Caco-2 (cell line): ENCODE results near the gene TIMM17A. TPM values are rescaled to one million over a fixed set of nuclear protein-coding genes. Genes with fewer than 3 reads are reported as not detected.

Experiments used
- BruUV-seq: library from RNA; stranded (reverse); fragments of 400-500 nt; replicated peaks from 2 replicates; lab custom pipeline; 2021; lab: Mats Ljungman, UMichigan
- CTCF ChIA-PET: fragments of 300-600 bp; sonication (Branson Sonifier 250); formaldehyde crosslinking; loops from one replicate; lab custom pipeline; 2022; ENCODE audit warnings: antibody characterized with exemption; lab: Charles Lee
- POLR2A ChIA-PET: fragments of 300-600 bp; sonication (Branson Sonifier 250); formaldehyde crosslinking; loops from one replicate; lab custom pipeline; 2022; ENCODE audit warnings: antibody characterized with exemption; lab: Charles Lee
- DNase-seq, 2 experiments: peaks; one replicate each; pipeline versions ENCODE4 v3.0.0 to v3.0.0-alpha.2; 2020 to 2022
- H3K27me3 ChIP-seq: replicated peaks from 2 replicates; pipeline ENCODE4 v1.6.0; 2011; ENCODE audit warnings: low read length; ENCODE audit not compliant: control insufficient read depth, insufficient read depth
- H3K36me3 ChIP-seq: 2 replicates; pipeline ENCODE4 v1.5.1; 2011; ENCODE audit warnings: low read length; ENCODE audit not compliant: control insufficient read depth, insufficient read depth
- H3K4me1 ChIP-seq: fragments of 250-450 bp; sonication (Bioruptor Pico); 2 replicates; pipeline ENCODE4 v1.5.1; 2020; ENCODE audit warnings: mild to moderate bottlenecking
- H3K4me3 ChIP-seq: 2 replicates; pipeline ENCODE4 v1.5.1; 2011; ENCODE audit warnings: low read depth, mild to moderate bottlenecking, control low read depth, low read length
- H3K9me3 ChIP-seq: fragments of 250-450 bp; sonication (Bioruptor Pico); 2 replicates; pipeline ENCODE4 v1.5.1; 2020; ENCODE audit warnings: mild to moderate bottlenecking, moderate library complexity
- H3K27ac Mint-ChIP-seq: one replicate; pipeline ENCODE4 v1.8.0; 2022; ENCODE audit warnings: mixed read lengths; ENCODE audit not compliant: unreplicated experiment
- H3K27me3 Mint-ChIP-seq: one replicate; pipeline ENCODE4 v1.8.0; 2022; ENCODE audit warnings: mixed read lengths; ENCODE audit not compliant: insufficient read depth, unreplicated experiment
- H3K36me3 Mint-ChIP-seq: one replicate; pipeline ENCODE4 v1.8.0; 2022; ENCODE audit warnings: mild to moderate bottlenecking, mixed read lengths; ENCODE audit not compliant: insufficient read depth, unreplicated experiment
- H3K4me1 Mint-ChIP-seq: one replicate; pipeline ENCODE4 v1.8.0; 2022; ENCODE audit warnings: low read depth, mixed read lengths; ENCODE audit not compliant: unreplicated experiment
- H3K4me3 Mint-ChIP-seq: one replicate; pipeline ENCODE4 v1.8.0; 2022; ENCODE audit warnings: mild to moderate bottlenecking, moderate library complexity, mixed read lengths; ENCODE audit not compliant: unreplicated experiment
- H3K9me3 Mint-ChIP-seq: one replicate; pipeline ENCODE4 v1.8.0; 2022; ENCODE audit warnings: mixed read lengths; ENCODE audit not compliant: unreplicated experiment
- CTCF ChIP-seq, 2 experiments: fragments of 200-600 bp in 1 of 2; IDR thresholded peaks; 1 replicate in 1 of 2; 2 replicates in 1 of 2; pipeline versions ENCODE4 v1.5.1 to v1.8.0; 2011 to 2022; ENCODE audit warnings: antibody characterized with exemption in 1 of 2, control low read depth in 1 of 2, inconsistent platforms in 1 of 2, low read depth in 1 of 2, low read length in 1 of 2, mild to moderate bottlenecking in 1 of 2, moderate library complexity in 1 of 2; ENCODE audit not compliant: insufficient read depth in 1 of 2, severe bottlenecking in 1 of 2, unreplicated experiment in 1 of 2
- intact Hi-C: fragments of 100-400 bp; cut with micrococcal nuclease; formaldehyde crosslinking; loops from one replicate; pipeline ENCODE4 v1.10.0; 2022; ENCODE audit not compliant: unreplicated experiment
- total RNA-seq: library from RNA; stranded (reverse); gene quantifications from 2 replicates; pipeline ENCODE4 v1.2.3, GENCODE V29; 2022

The TIMM17A gene
- total RNA-seq, 1 experiment from 2014 or later = 63.7 TPM

DNA sequence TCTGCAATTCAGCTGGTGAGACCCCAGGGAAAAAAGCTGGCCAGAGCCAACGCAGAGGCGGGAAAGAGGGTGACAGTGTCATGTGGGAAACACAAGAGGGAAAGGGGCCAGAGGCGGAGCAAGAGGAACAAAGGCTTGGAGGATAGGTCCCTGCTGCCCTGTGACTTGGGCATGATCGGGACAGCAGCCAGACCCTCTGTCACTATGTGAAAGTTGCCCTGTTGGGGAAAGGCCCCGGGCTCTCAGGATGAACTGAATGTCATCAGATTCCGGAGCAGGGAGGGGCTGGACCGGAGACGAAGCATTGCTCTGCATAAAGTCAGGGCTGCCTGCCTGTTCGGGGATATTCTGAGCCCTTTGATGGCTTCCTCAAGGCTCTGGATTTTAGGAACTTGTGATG is 49.4 kb downstream of the TIMM17A start:
- ChIA-PET CTCF (interaction anchor here (1.1 kb wide), 1 partner anchor 114 kb away, joined by 3 read pairs; no protein-coding TSS in a partner anchor), POLR2A (no interaction called here)
- Mint-ChIP-seq H3K4me3 (peak overlapping the region; percentile 37), H3K36me3 (peaks cover 90% of the 10 kb centered on the region), H3K27me3 (no peaks in the 10 kb centered on the region), H3K4me1 (peaks cover 38% of the 10 kb centered on the region), H3K27ac (peak overlapping the region; percentile 83), H3K9me3 (no peaks in the 10 kb centered on the region)
- peaks cover 48% of the 10 kb centered on the region for H3K4me1 ChIP-seq
- DNase-seq = no peak
- no peaks in the 10 kb centered on the region for H3K9me3 ChIP-seq
- no TSS peak for BruUV-seq
- no peak overlapping the region for H3K4me3 ChIP-seq
- H3K36me3 ChIP-seq = peaks cover 4% of the 10 kb centered on the region; the same call in 1 of the 2 replicates
- intact Hi-C loops = loop anchor here (5.0 kb wide), 1 partner anchor 43 kb away; no protein-coding TSS in a partner anchor
- no peaks in the 10 kb centered on the region for H3K27me3 ChIP-seq
- TF ChIP-seq CTCF (IDR thresholded peaks at IDR 0.05; ENCODE audit: insufficient read depth in 1 of 2, low read depth in 1 of 2, low read length in 1 of 2, severe bottlenecking in 1 of 2, unreplicated experiment in 1 of 2) = no peak

- no TSS peak for BruUV-seq
- Histone ChIP-seq H3K36me3 (peaks cover 4% of the 10 kb centered on the region; the same call in 1 of the 2 replicates), H3K4me3 (no peak overlapping the region), H3K4me1 (peaks cover 53% of the 10 kb centered on the region), H3K9me3 (no peaks in the 10 kb centered on the region), H3K27me3 (no peaks in the 10 kb centered on the region)
- ChIA-PET CTCF (interaction anchor here (1.1 to 2.1 kb wide), 2 partner anchors 110 to 112 kb away, joined by 3 to 5 read pairs; no protein-coding TSS in a partner anchor), POLR2A (no interaction called here)
- Mint-ChIP-seq H3K36me3 (peaks cover 90% of the 10 kb centered on the region), H3K9me3 (no peaks in the 10 kb centered on the region), H3K4me3 (peak overlapping the region; percentile 72), H3K27ac (peak overlapping the region; percentile 80), H3K4me1 (peaks cover 38% of the 10 kb centered on the region), H3K27me3 (no peaks in the 10 kb centered on the region)
- intact Hi-C loops = loop anchor here (1.0 to 5.0 kb wide), 2 partner anchors 23 to 41 kb away; no protein-coding TSS in a partner anchor
- peak; percentile 47 to 68 for TF ChIP-seq CTCF (IDR thresholded peaks at IDR 0.05; ENCODE audit: insufficient read depth in 1 of 2, low read depth in 1 of 2, low read length in 1 of 2, severe bottlenecking in 1 of 2, unreplicated experiment in 1 of 2)
- DNase-seq = peak in 1 of 2 experiments; percentile 58
Measured at GRCh38 chr1:202005958-202006357, 50.7 kb downstream of the TIMM17A start.

DNA sequence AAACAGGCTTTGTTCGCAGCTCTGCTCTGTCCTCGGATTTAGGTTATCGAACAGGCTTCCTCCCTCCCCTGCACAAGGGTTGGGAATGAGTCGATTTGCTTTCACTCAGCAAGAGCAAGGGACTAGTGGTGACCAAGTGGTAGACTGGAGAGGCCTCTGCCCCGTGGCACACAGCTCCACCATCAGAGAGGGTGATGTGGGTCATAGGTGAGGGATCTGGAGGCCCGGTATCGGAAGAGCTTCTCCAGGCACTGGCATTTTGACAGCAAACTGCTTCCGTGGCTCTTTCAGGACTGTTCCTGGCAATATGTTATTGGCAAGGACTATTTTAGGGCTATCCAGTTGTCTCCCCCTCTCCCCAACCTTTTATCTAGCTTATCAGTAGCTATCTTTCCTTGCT is 52.0 kb downstream of the TIMM17A start:
- H3K27ac Mint-ChIP-seq = peak overlapping the region; percentile 58

More for the DNA sequence above, 52.0 kb downstream of the TIMM17A start:
- ChIA-PET POLR2A (interaction anchor here (0.6 to 1.3 kb wide), 10 partner anchors 8 to 115 kb away, joined by 3 to 8 read pairs (median 3); partner anchors contain the start of gene LMOD1), CTCF (interaction anchor here (0.6 to 4.5 kb wide), 10 partner anchors 8 to 148 kb away, joined by 3 to 46 read pairs (median 4); no protein-coding TSS in a partner anchor)
- Mint-ChIP-seq H3K4me3 (peak overlapping the region; percentile 72), H3K9me3 (no peaks in the 10 kb centered on the region), H3K27me3 (no peaks in the 10 kb centered on the region), H3K4me1 (peaks cover 38% of the 10 kb centered on the region), H3K36me3 (peaks cover 90% of the 10 kb centered on the region)
- H3K27me3 ChIP-seq = no peaks in the 10 kb centered on the region
- no TSS peak for BruUV-seq
- peaks cover 10% of the 10 kb centered on the region for H3K36me3 ChIP-seq
- TF ChIP-seq CTCF (IDR thresholded peaks at IDR 0.05; ENCODE audit: insufficient read depth in 1 of 2, low read depth in 1 of 2, low read length in 1 of 2, severe bottlenecking in 1 of 2, unreplicated experiment in 1 of 2) = no peak
- peak overlapping the region; percentile 48 for H3K4me3 ChIP-seq
- DNase-seq = no peak
- peaks cover 58% of the 10 kb centered on the region for H3K4me1 ChIP-seq
- H3K9me3 ChIP-seq = no peaks in the 10 kb centered on the region
- intact Hi-C loops = loop anchor here (5.0 kb wide), 1 partner anchor 40 kb away; no protein-coding TSS in a partner anchor
